ENCODE measurements around the gene TMEM117.
"Not testable (repeated sequence)": the region's sequence is repeated elsewhere in the genome, so short reads cannot be mapped to it uniquely, and the experiment has no call there.

Gene TMEM117

GRCh38 chr12:44299524-44299923, 463.6 kb downstream of the TMEM117 start:
- no peak for DNase-seq (ENCODE audit: low read depth)

- DNase-seq (ENCODE audit: low read depth) = no peak
Observed at GRCh38 chr12:44307506-44308168, 471.8 kb downstream of the TMEM117 start.

- no peak for DNase-seq (ENCODE audit: low read depth)
Observed at GRCh38 chr12:44313188-44313587, 477.3 kb downstream of the TMEM117 start.

- no peak for DNase-seq (ENCODE audit: low read depth)
Observed at GRCh38 chr12:44314007-44314500, 478.2 kb downstream of the TMEM117 start.

- DNase-seq (ENCODE audit: low read depth) = no peak
Observed at GRCh38 chr12:44317651-44318126, 481.8 kb downstream of the TMEM117 start.

GRCh38 chr12:44331269-44331668, 495.4 kb downstream of the TMEM117 start:
- no peak for DNase-seq (ENCODE audit: low read depth)

GRCh38 chr12:44334347-44334746, 498.5 kb downstream of the TMEM117 start:
- DNase-seq (ENCODE audit: low read depth) = no peak

GRCh38 chr12:44335030-44335429, 499.1 kb downstream of the TMEM117 start:
- no peak for DNase-seq (ENCODE audit: low read depth)

GRCh38 chr12:44336577-44336976, 500.7 kb downstream of the TMEM117 start:
- DNase-seq (ENCODE audit: low read depth) = no peak

GRCh38 chr12:44342371-44342770, 506.5 kb downstream of the TMEM117 start:
- DNase-seq (ENCODE audit: low read depth) = no peak

- no peak for DNase-seq (ENCODE audit: low read depth)
Observed at GRCh38 chr12:44347145-44347544, 511.3 kb downstream of the TMEM117 start.

- no peak for DNase-seq (ENCODE audit: low read depth)
Observed at GRCh38 chr12:44357494-44357893, 521.6 kb downstream of the TMEM117 start.

- DNase-seq (ENCODE audit: low read depth) = no peak
Observed at GRCh38 chr12:44358636-44359035, 522.8 kb downstream of the TMEM117 start.

GRCh38 chr12:44362947-44363346, 527.1 kb downstream of the TMEM117 start:
- no peak for DNase-seq (ENCODE audit: low read depth)

GRCh38 chr12:44367136-44367535, 531.3 kb downstream of the TMEM117 start:
- no peak for DNase-seq (ENCODE audit: low read depth)

GRCh38 chr12:44367916-44368315, 532.0 kb downstream of the TMEM117 start:
- no peak for DNase-seq (ENCODE audit: low read depth)

- DNase-seq (ENCODE audit: low read depth) = no peak
Observed at GRCh38 chr12:44369998-44370397, 534.1 kb downstream of the TMEM117 start.

- DNase-seq (ENCODE audit: low read depth) = no peak
Observed at GRCh38 chr12:44370982-44371381, 535.1 kb downstream of the TMEM117 start.

GRCh38 chr12:44372259-44372658, 536.4 kb downstream of the TMEM117 start:
- no peak for DNase-seq (ENCODE audit: low read depth)

- DNase-seq (ENCODE audit: low read depth) = no peak
Observed at GRCh38 chr12:44375694-44376093, 539.8 kb downstream of the TMEM117 start.

GRCh38 chr12:44377443-44378187, 541.7 kb downstream of the TMEM117 start:
- DNase-seq (ENCODE audit: low read depth) = no peak

GRCh38 chr12:44379113-44379512, 543.2 kb downstream of the TMEM117 start:
- not testable (repeated sequence) for DNase-seq (ENCODE audit: low read depth)

GRCh38 chr12:44379831-44380230, 544.0 kb downstream of the TMEM117 start:
- no peak for DNase-seq (ENCODE audit: low read depth)

Measured in stimulated activated CD4-positive, alpha-beta T cell treated with anti-CD3 and anti-CD28 coated beads, Interleukin-2, amount 100 ng/mL, for 4 hours (primary cell).